Measurements from ENCODE around the gene ZFPM1. TPM values are rescaled to one million over a fixed set of nuclear protein-coding genes. Genes with fewer than 3 reads are reported as not detected.

Gene ZFPM1
- total RNA-seq, 4 donors from 2014 or later = 0.40 to 1.4 (median 0.59) TPM

DNA sequence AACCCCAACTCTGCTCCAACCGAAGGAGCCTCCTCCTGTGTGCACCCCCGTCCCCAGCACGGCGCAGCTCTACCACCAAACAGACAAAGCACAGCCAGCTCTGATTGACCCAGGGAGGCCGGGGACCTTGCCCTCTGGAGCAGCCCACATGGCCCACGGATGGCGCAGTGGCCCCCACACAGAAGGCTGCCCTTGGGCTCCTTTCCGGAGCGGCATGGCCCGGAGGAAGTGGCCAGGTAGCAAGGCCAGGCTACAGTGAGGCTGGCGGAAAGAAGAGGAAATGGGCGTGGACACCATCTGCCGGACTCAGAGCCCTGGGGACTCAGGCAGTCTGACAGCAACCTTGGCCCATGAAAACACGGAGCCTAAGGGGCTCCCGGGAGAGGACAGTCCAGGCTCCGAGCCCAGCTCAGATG is 97.2 kb downstream of the ZFPM1 start:
- ATAC-seq = no peak
- TF ChIP-seq, protein P1, sequence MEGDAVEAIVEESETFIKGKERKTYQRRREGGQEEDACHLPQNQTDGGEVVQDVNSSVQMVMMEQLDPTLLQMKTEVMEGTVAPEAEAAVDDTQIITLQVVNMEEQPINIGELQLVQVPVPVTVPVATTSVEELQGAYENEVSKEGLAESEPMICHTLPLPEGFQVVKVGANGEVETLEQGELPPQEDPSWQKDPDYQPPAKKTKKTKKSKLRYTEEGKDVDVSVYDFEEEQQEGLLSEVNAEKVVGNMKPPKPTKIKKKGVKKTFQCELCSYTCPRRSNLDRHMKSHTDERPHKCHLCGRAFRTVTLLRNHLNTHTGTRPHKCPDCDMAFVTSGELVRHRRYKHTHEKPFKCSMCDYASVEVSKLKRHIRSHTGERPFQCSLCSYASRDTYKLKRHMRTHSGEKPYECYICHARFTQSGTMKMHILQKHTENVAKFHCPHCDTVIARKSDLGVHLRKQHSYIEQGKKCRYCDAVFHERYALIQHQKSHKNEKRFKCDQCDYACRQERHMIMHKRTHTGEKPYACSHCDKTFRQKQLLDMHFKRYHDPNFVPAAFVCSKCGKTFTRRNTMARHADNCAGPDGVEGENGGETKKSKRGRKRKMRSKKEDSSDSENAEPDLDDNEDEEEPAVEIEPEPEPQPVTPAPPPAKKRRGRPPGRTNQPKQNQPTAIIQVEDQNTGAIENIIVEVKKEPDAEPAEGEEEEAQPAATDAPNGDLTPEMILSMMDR (IDR thresholded peaks at IDR 0.05) = no peak
- TF ChIP-seq POLR2AphosphoS5 (IDR thresholded peaks at IDR 0.05) (no peak), POLR2A (IDR thresholded peaks at IDR 0.05) (no peak), EP300 (IDR thresholded peaks at IDR 0.05) (no peak)
- no peaks in the 10 kb centered on the region for H3K36me3 ChIP-seq
- WGBS, 2 donors (ENCODE audit: low coverage in 1 of 2) = 51% methylated on average over 4 of the region's 16 CpGs; no CpG with 5 or more reads in 1 of the 2 donors
- peaks cover 0 to 12% (median 0%) of the 10 kb centered on the region in 3 donors for H3K4me1 ChIP-seq
- H3K27me3 ChIP-seq = peaks cover 64% of the 10 kb centered on the region
- peaks cover 0 to under 1% (median 0%) of the 10 kb centered on the region in 3 donors for H3K9me3 ChIP-seq
- H3K4me3 ChIP-seq = no peak overlapping the region
- no peak overlapping the region for H3K27ac ChIP-seq

DNA sequence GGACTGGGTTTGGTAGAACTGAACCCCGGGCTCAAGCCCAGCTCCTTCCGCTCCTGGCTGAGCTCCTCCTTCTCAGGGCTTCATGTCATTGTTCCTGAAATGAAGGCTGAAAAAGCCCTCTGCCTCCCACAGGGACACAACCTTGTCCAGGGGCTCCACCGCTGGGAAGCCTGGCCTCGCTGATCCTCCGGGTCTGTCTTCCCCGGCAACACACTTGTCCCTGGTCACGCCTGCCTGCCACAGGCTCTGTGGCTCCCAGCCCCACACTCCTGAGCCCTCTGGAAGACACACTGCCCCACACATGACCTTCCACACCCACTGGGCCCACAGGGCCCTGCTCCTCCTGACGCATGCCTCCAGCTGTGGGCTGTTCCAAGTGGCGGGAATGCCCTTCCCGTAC is 99.1 kb downstream of the ZFPM1 start:
- H3K36me3 ChIP-seq = no peaks in the 10 kb centered on the region
- H3K9me3 ChIP-seq = no peaks in the 10 kb centered on the region
- H3K4me3 ChIP-seq = no peak overlapping the region
- TF ChIP-seq POLR2A (IDR thresholded peaks at IDR 0.05) (no peak), EP300 (IDR thresholded peaks at IDR 0.05) (no peak), POLR2AphosphoS5 (IDR thresholded peaks at IDR 0.05) (no peak)
- TF ChIP-seq, protein P1 (IDR thresholded peaks at IDR 0.05) = no peak
- H3K4me1 ChIP-seq = peaks cover 0 to 12% (median 0%) of the 10 kb centered on the region in 3 donors
- no peak overlapping the region for H3K27ac ChIP-seq
- ATAC-seq = no peak
- WGBS, 2 donors (ENCODE audit: low coverage in 1 of 2) = 40 to 80% methylated on average over 1 of the region's 10 CpGs
- H3K27me3 ChIP-seq = peaks cover 70% of the 10 kb centered on the region

DNA sequence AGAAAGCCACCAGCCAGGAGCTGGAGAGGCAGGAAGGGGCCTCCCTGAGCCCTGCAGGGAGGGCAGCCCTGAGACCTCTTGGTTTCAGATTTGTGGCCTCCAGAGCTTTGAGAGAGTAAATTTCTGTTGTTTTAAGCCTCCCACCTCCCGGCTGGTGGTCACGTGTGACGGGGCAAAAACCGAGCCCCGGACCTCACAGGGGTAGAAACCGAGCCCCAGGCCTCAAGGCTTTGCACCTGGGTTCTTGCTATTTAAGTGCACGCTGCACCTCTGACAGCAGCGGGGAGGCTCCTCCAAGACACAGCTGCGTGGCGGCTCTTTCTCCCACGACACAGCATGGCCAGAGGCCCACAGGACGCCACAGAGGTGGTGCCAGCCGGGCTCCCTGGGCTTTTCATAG is 99.7 kb downstream of the ZFPM1 start:
- Histone ChIP-seq H3K27ac (no peak overlapping the region), H3K4me1 (peaks cover 0 to 12% (median 0%) of the 10 kb centered on the region in 3 donors), H3K4me3 (no peak overlapping the region), H3K9me3 (no peaks in the 10 kb centered on the region), H3K27me3 (peaks cover 75% of the 10 kb centered on the region), H3K36me3 (no peaks in the 10 kb centered on the region)
- ATAC-seq = no peak
- TF ChIP-seq, protein P1 (IDR thresholded peaks at IDR 0.05) = no peak
- 80% methylated on average over 1 of the region's 13 CpGs; no CpG with 5 or more reads in 1 of the 2 donors for WGBS, 2 donors (ENCODE audit: low coverage in 1 of 2)

DNA sequence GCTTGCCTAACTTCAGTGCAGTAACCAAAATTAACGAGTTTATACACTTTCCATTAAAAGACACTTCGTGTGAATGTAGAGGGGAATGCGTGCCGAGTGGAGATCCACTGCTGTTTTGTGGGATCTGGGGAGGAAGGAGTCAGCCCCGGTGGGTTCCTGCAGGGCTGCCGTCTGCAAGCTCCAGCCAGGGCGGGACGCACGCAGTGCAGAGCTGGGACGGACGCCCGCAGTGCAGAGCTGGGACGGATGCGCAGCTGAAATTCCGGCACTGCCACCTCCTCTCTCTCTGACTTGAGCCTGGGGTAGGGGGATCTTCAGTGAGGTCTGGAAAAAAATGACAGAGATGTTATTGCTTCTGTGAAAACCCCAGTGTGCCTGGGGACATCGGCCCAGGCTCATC is 100.7 kb downstream of the ZFPM1 start:
- Histone ChIP-seq H3K4me3 (no peak overlapping the region), H3K36me3 (no peaks in the 10 kb centered on the region), H3K27me3 (peaks cover 75% of the 10 kb centered on the region), H3K27ac (no peak overlapping the region), H3K9me3 (no peaks in the 10 kb centered on the region), H3K4me1 (peaks cover 0 to 13% (median 0%) of the 10 kb centered on the region in 3 donors)
- ATAC-seq = no peak
- TF ChIP-seq POLR2A (IDR thresholded peaks at IDR 0.05) (no peak), EP300 (IDR thresholded peaks at IDR 0.05) (no peak), POLR2AphosphoS5 (IDR thresholded peaks at IDR 0.05) (no peak)
- TF ChIP-seq, protein P1 (IDR thresholded peaks at IDR 0.05) = no peak
- 50 to 78% methylated on average over 3 to 5 of the region's 16 CpGs for WGBS, 2 donors (ENCODE audit: low coverage in 1 of 2)

DNA sequence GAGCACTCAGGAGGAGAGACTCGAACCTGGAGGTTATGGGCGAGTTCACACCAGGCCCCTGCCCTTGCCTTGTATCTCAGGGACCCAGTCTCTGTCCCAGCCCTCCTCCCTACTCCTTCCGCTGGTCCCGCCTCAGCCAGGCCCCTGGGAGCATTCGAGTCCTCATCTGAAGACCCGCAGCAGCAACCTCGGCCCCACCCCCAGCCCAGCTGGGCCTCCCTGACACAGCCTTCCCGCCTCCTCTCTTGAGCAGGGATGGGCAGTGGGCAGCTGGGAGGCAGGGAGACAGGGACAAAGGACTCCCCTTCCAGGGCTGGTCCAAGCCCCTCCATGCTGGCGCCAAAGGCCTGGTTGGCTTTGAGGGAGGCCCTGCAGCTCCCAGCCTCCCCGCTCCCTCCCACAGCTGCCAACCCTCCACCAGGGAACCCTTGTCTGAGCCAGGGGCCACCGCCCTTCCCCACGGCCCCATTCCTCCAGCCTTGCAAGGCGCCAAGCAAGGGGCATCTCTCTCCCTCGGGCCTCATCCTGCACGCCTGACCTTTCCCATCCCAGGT is 101.7 kb downstream of the ZFPM1 start:
- TF ChIP-seq EP300 (IDR thresholded peaks at IDR 0.05) = no peak
- TF ChIP-seq POLR2A (IDR thresholded peaks at IDR 0.05) = no peak
- TF ChIP-seq, protein P1 (IDR thresholded peaks at IDR 0.05) = no peak
- no peak for TF ChIP-seq POLR2AphosphoS5 (IDR thresholded peaks at IDR 0.05)

More for the DNA sequence above, 101.7 kb downstream of the ZFPM1 start:
- 41 to 62% methylated on average over 4 to 8 of the region's 15 CpGs for WGBS, 2 donors (ENCODE audit: low coverage in 1 of 2)
- Histone ChIP-seq H3K9me3 (no peaks in the 10 kb centered on the region), H3K4me1 (peaks cover 0 to 19% (median 0%) of the 10 kb centered on the region in 3 donors), H3K27me3 (peaks cover 76% of the 10 kb centered on the region), H3K27ac (no peak overlapping the region), H3K4me3 (no peak overlapping the region), H3K36me3 (no peaks in the 10 kb centered on the region)
- no peak for ATAC-seq
